Stimulated activated CD4-positive, alpha-beta T cell treated with anti-CD3 and anti-CD28 coated beads, Interleukin-2, amount 100 ng/mL, for 48 hours (primary cell): ENCODE data around the gene KLHL26.

ENCODE experiments used
- DNase-seq, 2 donors: peaks; one replicate each; pipeline ENCODE4 v3.0.0-alpha.2; 2020

The KLHL26 gene

DNA sequence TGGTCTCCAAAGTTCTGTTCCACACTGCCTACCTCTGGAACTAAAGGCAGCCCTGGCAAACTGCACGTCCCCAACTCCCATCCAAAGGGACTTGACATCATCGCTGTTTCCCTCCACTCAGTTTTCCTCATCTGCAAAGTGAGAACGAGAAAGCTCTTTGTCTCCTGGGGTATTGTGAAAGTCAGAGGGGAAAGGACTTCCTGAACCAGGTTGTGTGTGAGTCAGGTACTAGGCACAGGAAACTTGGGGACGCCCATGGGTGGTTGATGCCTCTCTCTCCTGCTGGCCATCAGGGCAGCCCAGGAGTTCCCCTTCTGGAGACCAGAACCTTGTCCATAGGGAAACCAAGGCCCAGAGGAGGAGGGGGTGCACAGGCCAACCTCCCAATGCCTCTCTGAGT lies 35.0 kb upstream of the KLHL26 start:
- DNase-seq = no peak

- DNase-seq = no peak
These were observed 33.4 kb upstream of the KLHL26 start for GRCh38 chr19:18603255-18603957.

GRCh38 chr19:18603958-18604819 lies 32.6 kb upstream of the KLHL26 start:
- DNase-seq = no peak

DNA sequence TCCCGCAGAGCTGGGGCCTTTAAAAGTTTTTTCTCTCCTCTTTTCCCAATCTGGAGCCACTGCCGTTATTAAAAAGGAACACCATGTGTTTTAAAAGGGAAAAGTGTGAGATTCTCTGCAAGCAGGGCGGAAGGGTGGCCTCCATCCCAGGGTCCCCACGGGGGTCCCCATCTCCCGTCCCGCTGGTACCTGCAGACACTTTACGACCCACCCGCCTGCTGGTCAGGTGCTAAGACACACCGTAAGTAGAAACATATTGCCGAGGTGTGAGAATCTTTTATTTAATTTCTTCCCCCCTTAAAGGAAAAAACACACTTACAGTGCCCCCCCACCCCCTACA lies 32.0 kb upstream of the KLHL26 start:
- no peak for DNase-seq

DNA sequence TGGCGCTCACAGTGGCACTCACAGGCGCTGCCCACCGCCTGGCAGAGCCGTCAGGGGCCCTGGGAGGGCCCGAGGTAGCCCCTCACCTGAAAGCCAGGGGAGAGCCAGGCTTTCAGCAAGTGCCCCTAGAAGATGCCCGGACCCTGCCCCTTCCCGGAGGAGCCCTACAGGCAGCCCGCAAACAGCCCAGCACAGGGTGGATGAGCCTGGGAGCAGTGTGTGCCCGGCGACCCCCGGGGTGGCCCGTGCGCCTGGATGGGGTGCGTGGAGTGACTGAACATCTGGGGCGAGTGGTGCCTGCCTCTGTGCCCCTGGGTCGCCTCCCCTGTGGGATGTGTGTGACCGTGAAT lies 31.7 kb upstream of the KLHL26 start:
- DNase-seq = no peak

DNA sequence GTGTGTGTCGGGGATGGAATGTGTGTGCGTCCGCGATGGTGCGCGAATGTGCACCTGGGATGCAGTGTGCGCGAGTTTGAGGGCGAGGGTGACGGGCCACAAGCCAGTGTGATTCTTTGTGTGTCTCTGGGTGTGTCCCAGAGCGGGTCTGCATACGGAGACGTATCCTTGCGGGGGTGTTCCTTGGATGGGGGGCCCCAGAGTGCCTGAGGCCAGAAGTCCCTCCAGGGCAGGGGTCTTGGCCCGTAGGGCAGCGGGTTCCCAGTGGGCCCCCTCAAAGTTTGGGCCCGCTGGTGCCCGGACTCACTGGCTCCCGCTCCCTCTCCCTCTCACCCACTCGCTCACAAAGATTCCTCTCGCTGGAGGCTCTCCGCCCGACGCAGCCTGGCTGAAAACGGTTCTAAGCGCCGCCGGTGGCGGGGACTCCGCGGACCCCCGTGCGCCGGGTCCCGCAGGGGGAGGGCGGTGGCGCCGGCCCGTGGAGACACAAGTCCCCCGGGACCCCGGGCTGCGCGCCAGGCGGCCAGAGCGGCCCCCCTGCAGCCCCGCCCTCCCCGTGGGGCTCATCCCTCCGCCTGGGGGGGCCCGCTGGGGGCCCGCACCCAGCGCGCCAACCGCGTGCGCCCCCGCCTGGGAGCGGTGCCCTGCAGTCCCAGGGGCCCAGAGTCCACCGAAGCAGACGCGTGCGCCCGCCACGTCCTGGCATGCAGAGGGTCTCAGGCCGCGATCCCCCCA lies 31.1 kb upstream of the KLHL26 start:
- no peak for DNase-seq

GRCh38 chr19:18606281-18607225 lies 30.3 kb upstream of the KLHL26 start, which contains the start of gene CRLF1:
Gene CRLF1, minus strand, starts transcription at chr19:18606799. Its CDS starts 143 bp downstream, at chr19:18606656.
- DNase-seq = no peak

- DNase-seq = no peak
These were observed 29.4 kb upstream of the KLHL26 start for GRCh38 chr19:18607226-18608101.

DNA sequence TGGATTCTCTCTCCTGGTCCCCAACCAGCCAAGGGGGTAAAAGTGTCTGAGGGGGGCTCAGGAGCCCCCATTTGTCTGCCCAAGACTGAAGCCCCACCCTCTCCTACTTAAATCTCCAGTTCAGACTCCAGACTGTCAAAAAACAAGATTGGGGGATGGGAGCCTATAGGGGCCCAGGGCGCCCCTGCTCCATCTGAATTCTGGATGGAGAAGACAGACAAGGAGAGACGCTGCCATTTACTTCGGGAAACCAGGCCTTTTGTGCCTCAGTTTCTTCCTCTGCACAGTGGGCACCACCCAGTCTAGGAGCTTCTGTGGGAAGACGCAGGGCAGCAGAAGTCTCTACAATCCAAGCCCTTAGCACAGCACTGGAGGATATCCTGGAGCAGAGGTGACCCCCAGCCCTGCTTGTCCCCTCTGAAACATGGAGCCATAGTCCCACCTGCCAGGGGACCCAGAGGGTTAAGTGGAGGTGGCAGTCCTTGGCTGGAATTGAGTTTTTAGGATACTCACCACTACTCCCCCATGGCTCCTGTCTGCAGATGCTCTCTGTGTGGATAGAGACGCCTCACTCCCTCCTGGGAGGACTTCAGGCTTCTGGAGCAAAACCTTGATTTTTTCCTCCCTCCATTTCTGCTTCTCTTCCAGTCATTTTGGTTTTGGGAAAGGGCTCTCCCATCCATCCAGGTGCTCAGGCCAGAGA lies 28.6 kb upstream of the KLHL26 start:
- DNase-seq = no peak

DNA sequence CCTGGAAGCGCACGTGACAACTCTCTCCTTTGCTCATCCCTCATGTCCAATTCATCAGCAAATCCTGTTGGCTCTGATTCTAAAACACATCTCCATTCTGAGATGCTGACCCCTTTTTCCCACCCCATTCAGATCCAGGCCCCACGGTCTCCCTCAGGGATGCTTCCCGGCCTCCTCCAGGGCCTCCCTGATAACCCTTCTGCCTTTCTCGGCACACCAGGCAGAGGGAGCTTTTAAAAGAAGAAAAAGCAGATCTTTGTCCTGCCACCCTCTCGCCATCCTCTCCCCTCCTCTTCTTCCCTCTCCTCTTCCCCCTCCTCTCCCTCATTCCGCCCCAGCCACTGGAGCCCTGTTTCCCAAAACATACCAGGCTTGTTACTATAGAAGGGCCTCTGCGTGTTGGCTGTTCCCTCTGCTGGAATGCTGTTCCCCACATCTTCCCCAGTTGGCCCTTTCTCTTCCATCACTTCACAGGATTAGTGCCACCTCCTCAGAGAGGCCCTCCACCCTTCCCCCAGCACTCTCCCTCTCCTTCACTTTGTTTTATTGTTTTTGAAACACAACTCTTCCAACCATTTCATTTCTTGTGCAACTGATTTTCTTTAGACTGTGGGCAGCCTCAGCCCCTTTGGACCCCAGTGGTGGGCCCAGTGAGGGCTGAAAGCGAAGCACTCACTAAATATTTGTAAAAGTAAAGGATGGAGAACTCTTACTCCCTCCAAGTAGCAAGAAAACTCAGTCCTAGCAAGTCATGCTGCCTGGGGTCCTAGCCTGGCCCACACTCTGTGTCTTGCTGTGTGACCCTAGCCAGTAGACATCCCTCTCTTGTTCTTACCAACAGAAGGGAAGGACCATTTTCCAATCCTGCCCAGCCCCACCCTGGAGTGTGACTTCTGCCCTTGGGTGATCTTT lies 27.8 kb upstream of the KLHL26 start:
- no peak for DNase-seq

- no peak for DNase-seq
These were observed 27.1 kb upstream of the KLHL26 start for GRCh38 chr19:18609717-18610051.

GRCh38 chr19:18610245-18610555 lies 26.6 kb upstream of the KLHL26 start:
- DNase-seq = no peak

GRCh38 chr19:18610556-18611326 lies 26.1 kb upstream of the KLHL26 start:
- DNase-seq = no peak

- no peak for DNase-seq
These were observed 25.3 kb upstream of the KLHL26 start for GRCh38 chr19:18611327-18612050.

- no peak for DNase-seq
These were observed 24.6 kb upstream of the KLHL26 start for GRCh38 chr19:18612051-18612771.

DNA sequence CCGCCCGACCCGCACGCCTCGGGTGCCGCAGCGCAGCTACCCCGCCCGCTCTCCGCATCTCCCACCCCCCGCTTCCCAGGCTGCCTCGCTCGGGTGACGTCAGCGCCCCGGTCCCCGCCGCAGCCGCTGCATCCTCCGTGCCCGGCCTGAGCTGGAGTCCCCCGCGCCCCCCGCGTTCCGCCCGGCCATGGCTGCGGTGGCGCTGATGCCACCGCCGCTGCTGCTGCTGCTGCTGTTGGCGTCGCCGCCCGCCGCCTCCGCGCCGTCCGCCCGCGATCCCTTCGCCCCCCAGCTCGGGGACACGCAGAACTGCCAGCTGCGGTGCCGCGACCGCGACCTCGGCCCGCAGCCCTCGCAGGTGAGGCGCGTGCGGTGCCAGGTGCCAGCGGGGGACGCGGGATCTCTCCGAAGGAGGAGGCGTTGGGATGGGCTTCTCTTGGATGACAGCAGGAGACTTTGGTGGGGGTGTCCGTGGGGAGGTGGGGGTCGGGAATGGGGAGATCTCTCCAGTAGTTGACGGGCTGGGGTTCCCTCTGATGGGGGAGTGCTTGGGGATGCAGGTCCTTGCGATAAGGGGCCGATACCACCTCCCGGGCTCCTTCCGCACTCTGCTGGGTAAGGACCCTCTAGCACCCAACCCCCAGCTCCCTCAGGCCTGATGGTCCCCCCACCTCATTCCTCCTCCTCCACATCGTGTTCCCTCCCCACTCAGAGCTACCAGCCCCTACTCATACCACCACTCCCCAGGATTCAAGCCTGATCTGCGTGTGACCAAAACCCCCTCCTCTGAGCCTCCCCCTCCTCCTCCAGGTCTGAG lies 23.8 kb upstream of the KLHL26 start, which contains the start of gene TMEM59L:
TSS of gene TMEM59L (plus strand) at position 99 of the 817 bp plus-strand sequence. CDS start at position 188, 89 bp downstream.
- DNase-seq = no peak
